Esophagus squamous epithelium (tissue), 4 donors: ENCODE measurements around the gene ZNF609.

Source experiments
- POLR2A ChIP-seq, 4 donors: fragments of 450-650 bp; IDR thresholded peaks; one replicate each; pipeline ENCODE4 v1.6.1; 2017; ENCODE audit warnings: antibody characterized with exemption in 4 of 4, mild to moderate bottlenecking in 4 of 4, moderate library complexity in 3 of 4
- TF ChIP-seq, protein P1 (sequence below), 6 experiments: fragments of 450-650 bp in 4 of 6; fragments of 200-600 bp in 2 of 6; sonication (generic) in 2 of 6; IDR thresholded peaks; one replicate each; pipeline ENCODE4 v1.5.1; 2016 to 2019; ENCODE audit warnings: antibody characterized with exemption in 6 of 6, mild to moderate bottlenecking in 4 of 6, moderate library complexity in 4 of 6

GRCh38 chr15:64452988-64453688 is 7.2 kb upstream of the ZNF609 start:
- TF ChIP-seq, protein P1, sequence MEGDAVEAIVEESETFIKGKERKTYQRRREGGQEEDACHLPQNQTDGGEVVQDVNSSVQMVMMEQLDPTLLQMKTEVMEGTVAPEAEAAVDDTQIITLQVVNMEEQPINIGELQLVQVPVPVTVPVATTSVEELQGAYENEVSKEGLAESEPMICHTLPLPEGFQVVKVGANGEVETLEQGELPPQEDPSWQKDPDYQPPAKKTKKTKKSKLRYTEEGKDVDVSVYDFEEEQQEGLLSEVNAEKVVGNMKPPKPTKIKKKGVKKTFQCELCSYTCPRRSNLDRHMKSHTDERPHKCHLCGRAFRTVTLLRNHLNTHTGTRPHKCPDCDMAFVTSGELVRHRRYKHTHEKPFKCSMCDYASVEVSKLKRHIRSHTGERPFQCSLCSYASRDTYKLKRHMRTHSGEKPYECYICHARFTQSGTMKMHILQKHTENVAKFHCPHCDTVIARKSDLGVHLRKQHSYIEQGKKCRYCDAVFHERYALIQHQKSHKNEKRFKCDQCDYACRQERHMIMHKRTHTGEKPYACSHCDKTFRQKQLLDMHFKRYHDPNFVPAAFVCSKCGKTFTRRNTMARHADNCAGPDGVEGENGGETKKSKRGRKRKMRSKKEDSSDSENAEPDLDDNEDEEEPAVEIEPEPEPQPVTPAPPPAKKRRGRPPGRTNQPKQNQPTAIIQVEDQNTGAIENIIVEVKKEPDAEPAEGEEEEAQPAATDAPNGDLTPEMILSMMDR (IDR thresholded peaks at IDR 0.05) = no peak
- TF ChIP-seq POLR2A (IDR thresholded peaks at IDR 0.05) = no peak
